Panc1 (cell line): ENCODE data around the gene PPIL1. TPM values are rescaled to one million over a fixed set of nuclear protein-coding genes. Genes with fewer than 3 reads are reported as not detected.

Experiments
- ATAC-seq: fragments of 200-7000 bp; cut with Tn5 transposase; 2 replicates; pipeline ENCODE4 v1.9.1; 2020; ENCODE audit warnings: mild to moderate bottlenecking, moderate library complexity
- BruUV-seq: library from RNA; stranded (reverse); fragments of 400-500 nt; replicated peaks from 2 replicates; lab custom pipeline; 2021; lab: Mats Ljungman, UMichigan
- CTCF ChIA-PET: fragments of 300-600 bp; sonication (Branson Sonifier 250); formaldehyde crosslinking; loops from one replicate; lab custom pipeline; 2022; ENCODE audit warnings: antibody characterized with exemption; lab: Charles Lee
- POLR2A ChIA-PET: fragments of 300-600 bp; sonication (Branson Sonifier 250); formaldehyde crosslinking; loops from one replicate; lab custom pipeline; 2022; ENCODE audit warnings: antibody characterized with exemption; lab: Charles Lee
- DNase-seq: peaks from one replicate; pipeline ENCODE4 v3.0.0-alpha.2; 2010; ENCODE audit warnings: low read depth, low spot score
- H3K27ac ChIP-seq: 2 replicates; pipeline ENCODE4 v1.5.1; 2011; ENCODE audit warnings: mild to moderate bottlenecking, low read length, inconsistent platforms
- H3K27me3 ChIP-seq: fragments of 200-500 bp; sonication (Bioruptor generic); 2 replicates; pipeline ENCODE4 v1.6.0; 2014; ENCODE audit warnings: low read length, inconsistent platforms; ENCODE audit not compliant: control insufficient read depth, insufficient read depth
- H3K36me3 ChIP-seq: fragments of 200-500 bp; sonication (Bioruptor generic); 2 replicates; pipeline ENCODE4 v1.5.1; 2014; ENCODE audit warnings: inconsistent platforms, mild to moderate bottlenecking, low read length, moderate library complexity; ENCODE audit not compliant: control insufficient read depth, insufficient read depth
- H3K4me1 ChIP-seq: 2 replicates; pipeline ENCODE4 v1.5.1; 2011; ENCODE audit warnings: inconsistent platforms, mild to moderate bottlenecking, low read length, moderate library complexity; ENCODE audit not compliant: control insufficient read depth, insufficient read depth
- H3K4me3 ChIP-seq, 2 experiments: 2 replicates each; pipeline ENCODE4 v1.5.1; 2011 to 2012; ENCODE audit warnings: low read depth in 2 of 2, low read length in 2 of 2, mild to moderate bottlenecking in 2 of 2, inconsistent platforms in 1 of 2, moderate library complexity in 1 of 2
- H3K9me3 ChIP-seq: fragments of 200-500 bp; sonication (Bioruptor generic); 2 replicates; pipeline ENCODE4 v1.5.1; 2014; ENCODE audit warnings: low read depth, mild to moderate bottlenecking, inconsistent platforms, low read length, moderate library complexity; ENCODE audit not compliant: control insufficient read depth, insufficient read depth
- POLR2AphosphoS5 ChIP-seq: IDR thresholded peaks from 2 replicates; pipeline ENCODE4 v1.6.1; 2012; ENCODE audit warnings: mild to moderate bottlenecking, low read depth, low read length, moderate library complexity
- REST ChIP-seq, 2 experiments: IDR thresholded peaks; 2 replicates each; pipeline ENCODE4 v1.6.1; 2011 to 2012; ENCODE audit warnings: low read depth in 2 of 2, control low read depth in 1 of 2, low read length in 1 of 2, mild to moderate bottlenecking in 1 of 2, moderate library complexity in 1 of 2; ENCODE audit not compliant: insufficient read depth in 1 of 2
- SIN3A ChIP-seq: IDR thresholded peaks from 2 replicates; pipeline ENCODE4 v1.6.1; 2012; ENCODE audit warnings: low read depth, mild to moderate bottlenecking, low read length, moderate library complexity, borderline replicate concordance; ENCODE audit not compliant: insufficient read depth
- TCF7L2 ChIP-seq: IDR thresholded peaks from 2 replicates; pipeline ENCODE4 v1.6.1; 2011; ENCODE audit warnings: mild to moderate bottlenecking, low read depth, low read length, inconsistent platforms
- in situ Hi-C: cut with HindIII; loops from 2 replicates; pipeline ENCODE4 v1.10.0; 2016; ENCODE audit warnings: low sequenced_read_pairs, low pct_unique_long_range_greater_than_20kb
- intact Hi-C: fragments of 100-400 bp; cut with micrococcal nuclease; formaldehyde crosslinking; loops from one replicate; pipeline ENCODE4 v1.10.0; 2022; ENCODE audit not compliant: unreplicated experiment
- total RNA-seq: library from RNA; stranded (reverse); gene quantifications from one replicate; pipeline ENCODE4 v1.2.1, GENCODE V29; 2021; ENCODE audit not compliant: unreplicated experiment
- TF ChIP-seq, protein P1 (sequence below): fragments of 450-650 bp; IDR thresholded peaks from 2 replicates; pipeline ENCODE4 v1.5.1; 2017; ENCODE audit warnings: mild to moderate bottlenecking

The PPIL1 gene
- total RNA-seq, 1 experiment from 2014 or later: 44.1 TPM

DNA sequence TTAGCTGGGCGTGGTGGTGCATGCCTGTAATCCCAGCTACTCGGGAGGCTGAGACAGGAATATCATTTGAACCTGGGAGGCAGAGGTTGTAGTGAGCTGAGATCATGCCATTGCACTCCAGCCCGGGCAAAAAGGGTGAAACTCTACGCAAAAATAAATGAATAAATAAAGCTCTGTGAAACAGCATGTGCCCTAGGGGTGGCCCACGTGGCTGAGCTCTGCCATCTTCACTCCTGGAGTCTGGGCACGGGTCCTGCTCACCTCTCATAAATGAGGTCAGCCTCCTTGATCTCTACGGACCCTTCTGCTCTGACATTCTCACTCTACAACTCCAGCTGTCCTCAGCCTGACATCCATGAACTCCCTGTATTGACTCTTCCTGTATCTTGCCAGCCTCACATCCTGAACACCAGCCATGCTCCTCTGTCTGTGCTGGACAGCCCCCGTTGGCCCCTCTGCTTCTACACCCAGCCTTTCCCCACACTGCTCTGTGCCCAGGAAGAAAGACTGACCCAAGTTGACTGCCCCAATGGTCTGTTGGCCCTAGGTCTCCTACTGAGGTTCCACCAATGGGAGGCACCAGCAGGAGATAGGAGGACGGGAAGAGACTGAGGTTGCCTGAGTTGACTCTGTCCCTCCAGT is 57.3 kb downstream of the PPIL1 start:
- TF ChIP-seq SIN3A: no peak
- TF ChIP-seq, protein P1, sequence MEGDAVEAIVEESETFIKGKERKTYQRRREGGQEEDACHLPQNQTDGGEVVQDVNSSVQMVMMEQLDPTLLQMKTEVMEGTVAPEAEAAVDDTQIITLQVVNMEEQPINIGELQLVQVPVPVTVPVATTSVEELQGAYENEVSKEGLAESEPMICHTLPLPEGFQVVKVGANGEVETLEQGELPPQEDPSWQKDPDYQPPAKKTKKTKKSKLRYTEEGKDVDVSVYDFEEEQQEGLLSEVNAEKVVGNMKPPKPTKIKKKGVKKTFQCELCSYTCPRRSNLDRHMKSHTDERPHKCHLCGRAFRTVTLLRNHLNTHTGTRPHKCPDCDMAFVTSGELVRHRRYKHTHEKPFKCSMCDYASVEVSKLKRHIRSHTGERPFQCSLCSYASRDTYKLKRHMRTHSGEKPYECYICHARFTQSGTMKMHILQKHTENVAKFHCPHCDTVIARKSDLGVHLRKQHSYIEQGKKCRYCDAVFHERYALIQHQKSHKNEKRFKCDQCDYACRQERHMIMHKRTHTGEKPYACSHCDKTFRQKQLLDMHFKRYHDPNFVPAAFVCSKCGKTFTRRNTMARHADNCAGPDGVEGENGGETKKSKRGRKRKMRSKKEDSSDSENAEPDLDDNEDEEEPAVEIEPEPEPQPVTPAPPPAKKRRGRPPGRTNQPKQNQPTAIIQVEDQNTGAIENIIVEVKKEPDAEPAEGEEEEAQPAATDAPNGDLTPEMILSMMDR: no peak
- no peak for TF ChIP-seq TCF7L2
- no peak for TF ChIP-seq REST (IDR thresholded peaks at IDR 0.05; ENCODE audit: insufficient read depth in 1 of 2, low read depth in 2 of 2, low read length in 1 of 2)
- no peak for TF ChIP-seq POLR2AphosphoS5
- CTCF ChIA-PET: interaction anchor here (0.5 to 0.6 kb wide), 2 partner anchors 17 to 43 kb away, joined by 7 to 8 read pairs; no protein-coding TSS in a partner anchor
- Histone ChIP-seq H3K4me1 (no peaks in the 10 kb centered on the region), H3K4me3 (no peak overlapping the region), H3K27ac (no peak overlapping the region), H3K9me3 (no peaks in the 10 kb centered on the region), H3K36me3 (no peaks in the 10 kb centered on the region), H3K27me3 (no peaks in the 10 kb centered on the region)
- intact Hi-C loops (no loop called here), in situ Hi-C loops (no loop called here)
- no TSS peak for BruUV-seq
- POLR2A ChIA-PET: no interaction called here
- DNase-seq: no peak
- ATAC-seq: no peak

DNA sequence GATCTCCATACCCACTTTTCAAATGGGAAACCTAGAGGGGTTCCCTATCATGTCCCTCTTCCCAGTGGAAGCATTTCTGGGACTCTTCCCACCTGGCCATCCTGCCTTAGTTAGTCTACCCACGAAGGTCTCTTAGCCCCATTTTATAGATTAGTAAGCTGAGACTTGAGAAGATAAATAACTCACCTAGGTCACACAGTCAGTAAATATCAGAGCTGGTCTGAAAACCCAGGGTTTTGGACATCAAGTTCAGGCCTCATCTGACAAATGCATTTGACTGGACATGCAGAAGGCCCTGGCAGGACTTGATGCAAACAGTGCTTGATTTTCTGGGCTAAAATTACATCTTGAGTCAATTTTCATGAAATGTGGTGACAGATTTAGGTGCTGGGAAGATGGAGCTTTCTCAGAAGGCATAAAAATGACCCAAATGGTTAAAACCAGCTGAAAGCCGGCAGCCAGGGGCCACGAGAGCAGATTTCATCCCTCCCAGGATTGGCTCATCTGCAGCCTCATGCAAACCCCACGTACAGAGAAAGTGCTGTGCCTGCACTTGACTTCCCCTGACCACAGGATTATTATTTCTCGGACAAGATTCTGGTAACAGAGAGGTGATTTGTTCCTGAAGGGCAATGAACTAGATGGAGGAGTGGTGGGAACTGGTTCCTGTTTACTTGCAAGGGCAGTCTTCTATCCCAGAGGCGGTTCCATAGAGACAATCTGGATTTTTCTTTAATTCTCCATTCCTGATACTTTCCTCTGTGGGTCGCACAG is 58.5 kb downstream of the PPIL1 start:
- TF ChIP-seq SIN3A (no peak), POLR2AphosphoS5 (no peak), TCF7L2 (no peak), REST (IDR thresholded peaks at IDR 0.05; ENCODE audit: insufficient read depth in 1 of 2, low read depth in 2 of 2, low read length in 1 of 2) (no peak)
- TF ChIP-seq, protein P1: no peak

More for the DNA sequence above, 58.5 kb downstream of the PPIL1 start:
- Histone ChIP-seq H3K4me3 (no peak overlapping the region), H3K27ac (no peak overlapping the region), H3K27me3 (no peaks in the 10 kb centered on the region), H3K9me3 (no peaks in the 10 kb centered on the region), H3K4me1 (no peaks in the 10 kb centered on the region), H3K36me3 (no peaks in the 10 kb centered on the region)
- intact Hi-C loops: no loop called here
- CTCF ChIA-PET: no interaction called here
- no peak for DNase-seq
- in situ Hi-C loops: no loop called here
- no peak for ATAC-seq
- BruUV-seq: no TSS peak
- POLR2A ChIA-PET: no interaction called here
